KOPT-K1 (cell line): ENCODE results near the gene CD47.

Experiments
- H3K27ac ChIP-seq: fragments of 200-600 bp; sonication (generic); 2 replicates; pipeline ENCODE4 v1.5.1; 2016; ENCODE audit warnings: antibody characterized with exemption, mild to moderate bottlenecking, low read depth, low read length; ENCODE audit not compliant: poor library complexity, severe bottlenecking
- H3K36me3 ChIP-seq: fragments of 200-600 bp; sonication (generic); 2 replicates; pipeline ENCODE4 v1.5.1; 2017; ENCODE audit warnings: antibody characterized with exemption, mild to moderate bottlenecking, low read length, moderate library complexity; ENCODE audit not compliant: insufficient read depth
- H3K9me3 ChIP-seq: fragments of 200-600 bp; sonication (generic); 2 replicates; pipeline ENCODE4 v1.5.1; 2017; ENCODE audit warnings: antibody characterized with exemption, low read length, mild to moderate bottlenecking; ENCODE audit not compliant: insufficient read depth, poor library complexity, severe bottlenecking

CD47 gene

DNA sequence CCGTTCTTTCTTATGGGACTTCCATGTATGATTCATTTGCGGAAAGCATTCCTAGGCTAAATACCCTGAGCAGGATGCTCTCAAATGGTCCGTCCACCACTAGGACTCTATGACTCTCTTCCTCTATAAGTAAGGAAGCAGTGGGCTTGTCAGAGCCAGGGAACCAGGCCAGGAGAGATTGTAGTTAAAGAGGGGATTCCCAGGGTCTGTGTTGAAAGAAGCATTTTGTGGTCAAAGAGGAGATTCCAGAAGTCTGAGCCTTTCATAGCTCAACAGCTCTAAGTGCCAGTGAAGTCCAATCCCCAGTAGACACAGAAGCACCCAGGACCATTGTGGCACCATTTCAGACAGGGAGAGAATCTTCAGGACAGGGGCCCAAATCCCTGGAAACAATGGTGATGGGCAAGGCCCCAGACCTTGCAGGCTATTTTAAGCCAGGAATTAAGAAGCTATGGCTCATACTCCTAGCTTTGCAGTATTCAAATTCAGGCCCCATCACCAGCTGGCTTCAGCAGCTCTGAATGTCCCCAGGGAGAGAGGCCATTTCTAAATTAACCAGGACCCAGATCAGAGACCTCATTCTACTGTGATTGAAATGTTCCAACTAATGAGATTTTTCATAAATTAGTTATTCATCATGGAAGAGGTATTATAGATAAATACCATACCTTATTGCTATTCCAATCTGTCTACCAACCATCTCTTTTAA lies 81.7 kb downstream of the CD47 start:
- H3K36me3 ChIP-seq: no peaks in the 10 kb centered on the region
- no peak overlapping the region for H3K27ac ChIP-seq
- H3K9me3 ChIP-seq: no peaks in the 10 kb centered on the region

DNA sequence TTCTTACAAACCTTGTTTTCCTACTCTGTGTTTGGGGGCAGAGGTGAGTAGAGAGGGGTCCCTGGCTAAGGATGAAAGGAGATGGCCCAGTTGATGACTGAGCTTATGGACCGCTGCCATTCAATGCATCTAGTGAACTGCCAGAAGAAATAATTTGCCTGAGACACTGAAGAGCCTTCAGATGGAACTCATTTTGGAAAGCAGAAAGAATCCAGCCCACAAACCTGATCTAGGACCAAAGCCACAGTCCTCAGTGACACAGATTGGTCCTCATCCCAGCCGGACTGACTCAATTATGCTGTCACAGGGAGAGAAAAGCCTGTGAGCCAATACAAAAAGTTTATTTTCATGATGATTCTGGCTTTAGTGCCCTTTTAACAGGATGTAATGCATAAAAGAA lies 82.7 kb downstream of the CD47 start:
- H3K27ac ChIP-seq: no peak overlapping the region
- H3K9me3 ChIP-seq: no peaks in the 10 kb centered on the region
- H3K36me3 ChIP-seq: no peaks in the 10 kb centered on the region

DNA sequence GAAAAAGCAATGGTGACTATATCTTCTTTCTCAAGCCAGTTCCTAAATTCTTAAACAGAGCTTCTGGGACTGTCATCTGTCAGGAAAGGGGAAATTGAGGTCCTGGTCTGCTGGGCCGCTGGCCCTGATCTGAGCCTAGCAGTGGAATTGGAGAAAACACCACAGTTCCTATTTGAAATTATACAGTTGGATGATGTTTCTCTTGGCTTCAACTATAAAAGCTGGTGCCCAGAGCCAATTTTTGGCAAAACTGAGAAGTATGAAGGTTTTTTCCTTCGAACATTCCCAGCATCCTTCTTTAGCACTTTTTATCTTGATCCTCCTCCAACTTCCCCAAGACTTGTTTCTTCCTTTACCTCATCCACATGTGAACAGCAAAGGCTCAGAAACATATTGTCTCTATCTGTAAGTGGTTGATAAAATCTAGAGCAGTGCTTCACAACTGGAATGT lies 83.9 kb downstream of the CD47 start:
- no peak overlapping the region for H3K27ac ChIP-seq
- H3K9me3 ChIP-seq: no peaks in the 10 kb centered on the region
- no peaks in the 10 kb centered on the region for H3K36me3 ChIP-seq

DNA sequence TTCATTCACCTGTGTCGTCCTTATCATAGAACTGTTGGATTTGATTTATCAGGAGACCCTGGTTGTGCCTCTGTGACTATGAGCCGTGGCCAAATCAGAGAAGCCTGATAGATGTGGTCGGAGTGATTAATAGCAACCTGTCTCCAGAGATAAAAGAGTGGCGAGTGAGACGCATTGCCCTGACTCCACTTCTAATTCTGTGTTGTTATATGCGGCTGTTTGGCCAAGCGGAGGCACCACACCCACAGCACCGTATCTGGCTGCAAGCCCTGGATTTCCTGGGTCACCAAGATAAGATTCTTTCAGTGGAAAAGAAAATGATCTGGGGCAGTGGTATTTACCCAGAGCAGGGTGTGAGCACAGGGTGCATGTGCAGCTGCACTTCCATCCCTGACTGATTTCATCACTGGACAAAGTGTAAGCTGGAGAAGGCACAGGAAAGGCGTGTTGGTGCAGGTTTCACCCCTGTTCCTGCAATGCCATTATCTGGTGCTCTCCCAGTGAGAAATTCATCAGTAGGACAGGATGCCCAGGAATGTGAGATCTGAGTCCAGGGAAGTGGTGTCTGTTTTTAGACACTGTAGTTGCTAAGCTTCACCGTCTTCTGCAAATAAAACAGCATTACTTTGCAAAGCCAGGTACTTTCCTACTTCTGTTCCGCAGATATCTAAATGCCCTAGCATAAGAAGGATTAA lies 84.6 kb downstream of the CD47 start:
- Histone ChIP-seq H3K36me3 (no peaks in the 10 kb centered on the region), H3K27ac (no peak overlapping the region), H3K9me3 (no peaks in the 10 kb centered on the region)

DNA sequence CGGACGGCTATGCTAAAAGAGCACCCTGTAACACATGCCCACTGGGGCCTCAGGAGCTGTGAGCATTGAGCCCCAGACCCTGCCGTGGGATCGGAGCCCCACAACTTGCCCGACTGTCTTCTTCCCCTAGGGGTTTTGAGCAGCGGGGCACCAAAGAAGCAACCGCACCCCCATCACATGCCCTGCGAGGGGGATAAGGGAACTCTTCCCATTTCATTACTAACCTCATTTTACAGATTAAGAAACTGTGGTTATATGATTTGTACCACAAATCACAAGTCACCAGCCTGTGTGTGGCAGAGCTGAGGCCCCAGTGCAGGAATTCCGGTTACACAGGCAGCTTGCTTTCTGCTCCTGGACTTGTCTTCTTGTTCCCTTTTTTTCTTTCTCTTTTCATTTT lies 86.2 kb downstream of the CD47 start:
- H3K9me3 ChIP-seq: no peaks in the 10 kb centered on the region
- no peak overlapping the region for H3K27ac ChIP-seq
- no peaks in the 10 kb centered on the region for H3K36me3 ChIP-seq

DNA sequence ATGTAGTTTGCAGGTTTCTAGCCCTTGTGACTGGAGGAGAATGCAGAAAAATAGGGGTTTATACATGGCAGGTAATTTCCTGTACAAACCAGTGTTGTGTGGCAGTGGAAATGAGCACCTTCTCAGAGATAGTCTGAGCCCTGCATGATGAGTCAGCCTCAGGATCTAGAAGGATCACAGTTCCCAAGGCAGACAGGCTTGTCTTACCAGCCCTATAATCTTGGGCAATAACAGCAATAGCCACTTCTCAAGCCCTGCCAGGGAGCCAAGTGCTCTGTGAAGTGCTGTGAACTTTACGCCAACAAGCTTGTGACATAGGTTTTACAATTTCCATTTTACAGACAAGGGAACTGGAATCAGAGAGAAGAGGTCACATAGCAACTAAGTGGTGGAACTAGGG lies 89.4 kb downstream of the CD47 start:
- Histone ChIP-seq H3K27ac (no peak overlapping the region), H3K36me3 (no peaks in the 10 kb centered on the region), H3K9me3 (no peaks in the 10 kb centered on the region)

DNA sequence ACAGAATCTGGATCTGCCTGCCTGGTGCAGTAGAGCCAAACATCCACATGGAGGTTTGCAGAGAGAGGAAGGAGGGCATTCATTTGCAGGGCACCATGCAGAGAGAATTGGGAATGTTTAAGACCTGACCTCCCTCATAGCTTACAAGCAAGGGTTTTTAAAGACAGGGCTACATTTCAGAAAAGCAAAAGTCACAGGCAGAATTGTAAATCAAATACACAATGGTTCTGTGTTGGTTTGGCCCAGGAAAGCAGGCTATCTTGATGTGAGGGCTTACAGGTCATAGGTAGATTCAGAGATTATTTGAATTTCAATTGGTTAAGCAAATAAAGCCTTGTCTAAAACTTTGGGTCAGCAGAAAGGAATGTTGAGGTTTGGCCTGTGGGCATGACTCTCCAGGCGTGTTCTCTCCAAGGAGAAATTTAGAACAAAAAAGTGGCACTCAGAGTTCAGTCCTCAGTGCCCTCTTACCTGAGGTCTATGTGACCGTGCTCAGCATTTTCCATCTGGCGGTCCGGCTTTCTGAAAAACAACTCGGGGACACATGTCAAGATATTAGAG lies 91.5 kb downstream of the CD47 start:
- H3K9me3 ChIP-seq: no peaks in the 10 kb centered on the region
- H3K27ac ChIP-seq: no peak overlapping the region
- no peaks in the 10 kb centered on the region for H3K36me3 ChIP-seq

DNA sequence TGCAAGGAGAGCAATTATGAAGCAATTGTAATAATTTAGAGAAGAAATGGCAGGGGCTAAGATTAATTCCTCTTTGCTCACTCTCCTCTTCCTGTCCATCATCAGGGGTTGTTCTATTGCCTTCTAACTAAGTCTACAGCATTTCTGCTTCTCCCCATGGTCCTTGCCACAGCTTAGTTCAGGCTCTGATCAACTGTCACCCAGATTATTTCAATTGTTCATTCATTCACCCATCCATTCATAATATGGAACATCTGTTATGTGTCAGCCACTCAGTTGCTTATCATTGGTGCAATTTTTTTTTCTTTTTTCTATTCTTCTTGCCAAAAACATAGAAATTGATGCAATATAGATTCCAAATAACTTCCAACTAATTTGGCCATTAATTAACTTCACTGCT lies 93.2 kb downstream of the CD47 start:
- Histone ChIP-seq H3K36me3 (no peaks in the 10 kb centered on the region), H3K27ac (no peak overlapping the region)

DNA sequence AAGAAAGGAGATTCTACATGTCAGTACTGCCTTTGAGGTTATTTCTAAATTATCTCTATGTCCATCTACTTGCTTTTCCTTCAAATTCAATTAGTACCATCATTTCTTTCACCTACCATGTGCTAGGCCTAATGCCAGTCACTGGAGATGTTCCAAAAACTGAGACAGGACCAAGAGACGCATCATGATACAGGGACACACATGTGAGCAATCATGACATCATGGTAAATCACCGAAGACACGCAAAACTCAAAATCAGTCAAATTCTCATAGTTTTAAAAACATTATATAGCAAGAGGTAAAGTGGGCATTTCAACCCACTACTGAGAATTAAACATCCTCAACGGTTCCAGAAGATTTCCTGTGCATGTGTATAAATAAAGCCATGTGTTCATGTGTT lies 95.0 kb downstream of the CD47 start:
- no peaks in the 10 kb centered on the region for H3K36me3 ChIP-seq
- no peaks in the 10 kb centered on the region for H3K9me3 ChIP-seq
- no peak overlapping the region for H3K27ac ChIP-seq

More for the DNA sequence above, 93.2 kb downstream of the CD47 start:
- no peaks in the 10 kb centered on the region for H3K9me3 ChIP-seq

DNA sequence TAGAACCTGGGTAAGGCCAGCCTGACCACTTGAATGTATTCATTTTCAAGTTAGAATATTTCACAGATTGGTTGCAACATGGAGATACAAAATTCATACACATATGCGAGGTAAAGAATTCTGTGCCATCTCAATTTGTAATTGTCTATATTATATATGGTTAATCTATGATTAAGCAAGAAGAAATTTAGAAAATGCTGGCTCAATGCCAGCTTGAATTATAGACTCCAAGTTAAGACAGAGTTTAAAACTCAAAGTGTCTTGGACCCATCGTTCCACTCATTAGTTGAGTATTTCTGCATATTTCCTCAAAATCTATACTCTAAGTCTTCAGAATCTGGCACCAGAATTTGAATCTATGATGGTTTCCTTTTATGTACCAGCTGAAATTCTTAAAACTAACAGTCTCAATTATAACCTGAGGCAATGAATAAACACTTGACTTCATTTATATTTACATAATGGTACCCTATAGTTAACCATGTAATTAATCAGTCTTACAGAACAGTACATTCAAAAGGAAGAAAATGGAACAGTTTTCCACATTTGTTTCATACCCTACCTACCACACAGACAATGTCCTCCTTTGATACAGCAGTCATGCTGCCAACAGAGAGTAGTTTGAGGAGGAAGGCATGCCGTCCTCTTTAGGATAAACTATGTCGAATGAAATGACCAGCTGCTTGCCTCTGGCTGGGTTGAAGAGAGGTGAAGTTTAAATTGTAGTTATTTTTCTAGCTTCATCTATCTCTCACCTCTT lies 95.7 kb downstream of the CD47 start:
- H3K9me3 ChIP-seq: no peaks in the 10 kb centered on the region
- H3K36me3 ChIP-seq: no peaks in the 10 kb centered on the region
- H3K27ac ChIP-seq: no peak overlapping the region

DNA sequence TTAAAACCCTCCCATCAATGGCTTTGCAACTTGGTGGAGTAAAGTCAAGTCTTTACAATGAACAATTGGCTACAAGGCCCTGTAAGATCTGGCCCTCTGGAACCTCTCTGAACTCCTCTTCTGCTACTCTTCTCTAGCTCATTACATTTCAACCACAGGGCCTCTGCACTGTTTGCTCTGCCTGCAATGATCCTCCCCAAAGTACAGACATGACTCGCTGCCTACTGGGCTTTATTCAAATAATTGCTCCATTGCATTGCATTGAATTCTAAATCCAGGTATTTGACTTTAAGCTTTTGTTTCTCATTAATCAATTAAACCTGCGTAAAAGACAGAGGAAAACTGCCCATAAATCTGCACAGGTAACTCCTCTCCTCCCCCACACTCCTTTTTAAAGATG lies 96.7 kb downstream of the CD47 start:
- Histone ChIP-seq H3K27ac (no peak overlapping the region), H3K9me3 (no peaks in the 10 kb centered on the region), H3K36me3 (no peaks in the 10 kb centered on the region)

DNA sequence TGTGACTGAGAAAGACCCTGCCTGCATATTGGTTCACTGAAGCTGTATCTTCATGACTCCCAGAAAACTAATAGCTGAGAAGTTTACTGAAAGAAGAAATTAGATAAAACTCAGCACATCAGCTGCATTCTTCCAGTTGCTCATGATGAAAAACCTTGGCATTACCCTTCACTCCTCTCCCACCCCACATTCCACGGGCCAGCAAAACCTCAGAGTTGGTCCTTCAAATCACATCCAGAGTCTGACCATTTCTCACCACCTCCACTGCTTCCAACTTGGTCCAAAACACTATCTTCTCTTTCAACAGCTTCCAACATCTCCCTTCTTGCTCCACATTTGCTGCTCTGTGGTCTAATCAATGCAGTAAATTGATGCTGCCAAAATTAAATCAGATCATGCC lies 97.1 kb downstream of the CD47 start:
- Histone ChIP-seq H3K27ac (no peak overlapping the region), H3K9me3 (no peaks in the 10 kb centered on the region), H3K36me3 (no peaks in the 10 kb centered on the region)
